ENCODE measurements around the gene CDC42EP4.

DNA sequence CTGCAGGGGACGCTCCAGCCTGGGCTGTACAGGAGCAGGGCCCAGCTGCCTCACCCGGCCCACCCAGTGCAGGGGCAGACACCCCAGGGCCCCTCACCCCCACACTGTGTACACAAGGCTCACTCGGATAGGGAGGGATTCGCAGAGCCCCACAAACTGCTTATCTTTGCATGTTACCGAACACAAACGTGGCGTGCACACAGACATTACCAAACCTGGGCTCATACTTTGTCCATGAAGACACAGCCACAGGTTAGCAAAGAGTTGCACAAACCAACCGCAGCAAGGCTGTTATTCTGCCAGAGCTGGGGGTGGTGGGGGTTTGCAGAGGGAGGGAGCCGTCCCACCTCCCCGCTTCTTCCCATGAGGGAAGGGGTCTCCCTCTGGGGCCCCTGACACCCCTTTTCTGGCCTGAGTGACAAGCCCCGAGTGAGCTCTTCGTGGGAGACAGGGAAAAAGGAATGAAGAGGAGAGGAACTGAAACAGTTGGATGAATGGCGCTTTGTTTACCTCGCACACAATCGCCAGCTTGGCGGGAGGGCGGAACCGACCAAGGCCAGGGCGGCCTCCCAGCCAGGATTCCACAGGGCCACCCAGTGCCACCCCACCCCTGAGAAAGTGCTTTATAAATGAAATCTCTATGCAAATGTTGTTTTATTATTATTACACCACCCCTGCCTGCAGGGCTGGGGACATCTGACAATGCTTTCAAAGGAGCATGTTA lies 49.7 kb downstream of the CDC42EP4 start:
- TF ChIP-seq, protein P1, sequence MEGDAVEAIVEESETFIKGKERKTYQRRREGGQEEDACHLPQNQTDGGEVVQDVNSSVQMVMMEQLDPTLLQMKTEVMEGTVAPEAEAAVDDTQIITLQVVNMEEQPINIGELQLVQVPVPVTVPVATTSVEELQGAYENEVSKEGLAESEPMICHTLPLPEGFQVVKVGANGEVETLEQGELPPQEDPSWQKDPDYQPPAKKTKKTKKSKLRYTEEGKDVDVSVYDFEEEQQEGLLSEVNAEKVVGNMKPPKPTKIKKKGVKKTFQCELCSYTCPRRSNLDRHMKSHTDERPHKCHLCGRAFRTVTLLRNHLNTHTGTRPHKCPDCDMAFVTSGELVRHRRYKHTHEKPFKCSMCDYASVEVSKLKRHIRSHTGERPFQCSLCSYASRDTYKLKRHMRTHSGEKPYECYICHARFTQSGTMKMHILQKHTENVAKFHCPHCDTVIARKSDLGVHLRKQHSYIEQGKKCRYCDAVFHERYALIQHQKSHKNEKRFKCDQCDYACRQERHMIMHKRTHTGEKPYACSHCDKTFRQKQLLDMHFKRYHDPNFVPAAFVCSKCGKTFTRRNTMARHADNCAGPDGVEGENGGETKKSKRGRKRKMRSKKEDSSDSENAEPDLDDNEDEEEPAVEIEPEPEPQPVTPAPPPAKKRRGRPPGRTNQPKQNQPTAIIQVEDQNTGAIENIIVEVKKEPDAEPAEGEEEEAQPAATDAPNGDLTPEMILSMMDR (IDR thresholded peaks at IDR 0.05): no peak
- TF ChIP-seq EP300 (IDR thresholded peaks at IDR 0.05): no peak
- no peak for TF ChIP-seq POLR2A (IDR thresholded peaks at IDR 0.05)

All from upper lobe of left lung (tissue), 4 donors.